ENCODE results near the gene PLCL1. TPM values are rescaled to one million over a fixed set of nuclear protein-coding genes. Genes with fewer than 3 reads are reported as not detected.

Gene PLCL1
- total and polyA plus RNA-seq, 8 donors: 0.93 to 28.7 (median 3.1) TPM

- H3K36me3 ChIP-seq: no peaks in the 10 kb centered on the region
- intact Hi-C loops (cut with DNase I; ENCODE audit: low total_unique reads): no loop called here
- no peak overlapping the region for H3K27ac ChIP-seq
- no peak overlapping the region for H3K4me3 ChIP-seq
- DNase-seq: no peak
- WGBS, 5 donors: 85 to 94% (median 91%) methylated on average over 2 of the region's 2 CpGs
- H3K4me1 ChIP-seq: no peaks in the 10 kb centered on the region
- H3K27me3 ChIP-seq: no peaks in the 10 kb centered on the region
- no peaks in the 10 kb centered on the region for H3K9me3 ChIP-seq
- TF ChIP-seq POLR2A (IDR thresholded peaks at IDR 0.05): no peak
- no peak for TF ChIP-seq CTCF (IDR thresholded peaks at IDR 0.05)
- TF ChIP-seq EP300 (IDR thresholded peaks at IDR 0.05): no peak
- no peak for TF ChIP-seq POLR2AphosphoS5 (IDR thresholded peaks at IDR 0.05)
Observed at GRCh38 chr2:198096002-198096401, 291.6 kb downstream of the PLCL1 start.

DNA sequence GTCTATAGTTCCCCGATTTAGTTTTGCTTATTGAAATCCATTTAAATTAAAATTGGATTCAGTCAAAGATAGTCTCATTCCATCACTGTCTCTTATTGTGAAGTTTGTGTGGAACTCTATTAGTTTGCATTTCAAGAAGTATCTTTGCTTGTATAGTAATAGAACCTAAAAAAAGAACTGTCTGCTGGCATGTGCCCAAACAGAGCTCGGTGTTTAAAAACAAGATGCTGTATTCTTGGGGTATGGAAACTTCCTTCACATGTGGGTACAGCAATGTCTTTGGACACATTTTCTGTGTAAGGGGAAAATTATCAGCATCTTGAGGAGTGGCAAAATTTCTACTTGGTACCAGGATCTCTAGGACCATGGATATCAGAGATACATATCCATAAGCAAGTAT, 292.6 kb downstream of the PLCL1 start:
- H3K27me3 ChIP-seq: no peaks in the 10 kb centered on the region
- no peak for DNase-seq
- intact Hi-C loops (cut with DNase I; ENCODE audit: low total_unique reads): no loop called here
- H3K36me3 ChIP-seq: no peaks in the 10 kb centered on the region
- no peaks in the 10 kb centered on the region for H3K9me3 ChIP-seq
- H3K27ac ChIP-seq: no peak overlapping the region
- TF ChIP-seq POLR2AphosphoS5 (IDR thresholded peaks at IDR 0.05) (no peak), POLR2A (IDR thresholded peaks at IDR 0.05) (no peak), CTCF (IDR thresholded peaks at IDR 0.05) (no peak), EP300 (IDR thresholded peaks at IDR 0.05) (no peak)
- WGBS, 5 donors: 64 to 82% (median 79%) methylated on average over 2 of the region's 2 CpGs
- H3K4me1 ChIP-seq: no peaks in the 10 kb centered on the region
- no peak overlapping the region for H3K4me3 ChIP-seq

- intact Hi-C loops (cut with DNase I; ENCODE audit: low total_unique reads): no loop called here
- Histone ChIP-seq H3K9me3 (no peaks in the 10 kb centered on the region), H3K36me3 (no peaks in the 10 kb centered on the region), H3K27ac (no peak overlapping the region), H3K4me1 (no peaks in the 10 kb centered on the region), H3K4me3 (no peak overlapping the region), H3K27me3 (no peaks in the 10 kb centered on the region)
- TF ChIP-seq POLR2AphosphoS5 (IDR thresholded peaks at IDR 0.05): no peak
- TF ChIP-seq POLR2A (IDR thresholded peaks at IDR 0.05): no peak
- TF ChIP-seq EP300 (IDR thresholded peaks at IDR 0.05): no peak
- no peak for TF ChIP-seq CTCF (IDR thresholded peaks at IDR 0.05)
- DNase-seq: no peak
- 73 to 91% (median 85%) methylated on average over 3 of the region's 3 CpGs for WGBS, 5 donors
Observed at GRCh38 chr2:198097630-198098029, 293.2 kb downstream of the PLCL1 start.

- H3K27me3 ChIP-seq: no peaks in the 10 kb centered on the region
- intact Hi-C loops (cut with DNase I; ENCODE audit: low total_unique reads): no loop called here
- no peak for TF ChIP-seq CTCF (IDR thresholded peaks at IDR 0.05)
- TF ChIP-seq POLR2AphosphoS5 (IDR thresholded peaks at IDR 0.05): no peak
- no peak for TF ChIP-seq EP300 (IDR thresholded peaks at IDR 0.05)
- no peak for TF ChIP-seq POLR2A (IDR thresholded peaks at IDR 0.05)
- no peak for DNase-seq
- H3K36me3 ChIP-seq: no peaks in the 10 kb centered on the region
- no peak overlapping the region for H3K27ac ChIP-seq
- H3K4me1 ChIP-seq: no peaks in the 10 kb centered on the region
- no peak overlapping the region for H3K4me3 ChIP-seq
- 86 to 100% (median 95%) methylated on average over 1 of the region's 1 CpG for WGBS, 5 donors
- H3K9me3 ChIP-seq: no peaks in the 10 kb centered on the region
Observed at GRCh38 chr2:198098386-198098785, 294.0 kb downstream of the PLCL1 start.
